ENCODE measurements around the gene IFITM5.

DNA sequence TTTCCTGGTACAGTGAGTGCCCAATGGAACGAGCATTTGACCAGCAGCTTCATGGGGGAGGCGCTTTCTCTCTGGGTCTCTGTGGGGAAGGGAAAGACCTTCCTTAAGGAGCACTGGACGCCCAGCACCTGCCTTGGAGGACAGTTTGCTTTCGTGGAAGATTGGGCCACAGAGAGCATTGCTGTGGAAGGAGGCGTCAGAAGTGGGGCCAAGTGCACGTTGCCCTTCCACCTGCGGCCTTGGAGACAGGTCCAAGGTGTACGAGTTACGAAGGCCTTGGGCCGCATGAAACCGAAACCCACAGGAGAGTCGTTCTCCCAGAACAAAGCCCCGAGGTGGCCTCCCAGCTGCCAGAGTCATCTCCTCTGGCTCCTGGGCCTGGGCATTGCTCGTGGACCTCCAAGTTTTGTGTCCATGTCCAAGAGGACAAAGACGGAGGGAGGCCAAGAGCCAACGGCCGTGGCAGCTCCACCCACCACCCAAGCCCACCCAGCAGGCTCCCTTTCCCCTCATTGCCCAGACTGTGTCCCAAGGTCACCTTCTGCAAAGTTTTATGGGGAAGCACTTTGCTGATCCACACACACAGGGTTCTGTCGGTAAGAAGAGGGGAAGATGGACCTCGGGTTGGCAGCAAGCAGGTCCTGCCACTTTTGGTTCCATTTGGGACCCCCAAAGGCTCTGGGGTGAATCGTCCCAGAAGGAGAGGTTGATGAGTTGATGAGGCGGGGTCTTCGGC lies 27.0 kb downstream of the IFITM5 start:
- TF ChIP-seq, protein P1, sequence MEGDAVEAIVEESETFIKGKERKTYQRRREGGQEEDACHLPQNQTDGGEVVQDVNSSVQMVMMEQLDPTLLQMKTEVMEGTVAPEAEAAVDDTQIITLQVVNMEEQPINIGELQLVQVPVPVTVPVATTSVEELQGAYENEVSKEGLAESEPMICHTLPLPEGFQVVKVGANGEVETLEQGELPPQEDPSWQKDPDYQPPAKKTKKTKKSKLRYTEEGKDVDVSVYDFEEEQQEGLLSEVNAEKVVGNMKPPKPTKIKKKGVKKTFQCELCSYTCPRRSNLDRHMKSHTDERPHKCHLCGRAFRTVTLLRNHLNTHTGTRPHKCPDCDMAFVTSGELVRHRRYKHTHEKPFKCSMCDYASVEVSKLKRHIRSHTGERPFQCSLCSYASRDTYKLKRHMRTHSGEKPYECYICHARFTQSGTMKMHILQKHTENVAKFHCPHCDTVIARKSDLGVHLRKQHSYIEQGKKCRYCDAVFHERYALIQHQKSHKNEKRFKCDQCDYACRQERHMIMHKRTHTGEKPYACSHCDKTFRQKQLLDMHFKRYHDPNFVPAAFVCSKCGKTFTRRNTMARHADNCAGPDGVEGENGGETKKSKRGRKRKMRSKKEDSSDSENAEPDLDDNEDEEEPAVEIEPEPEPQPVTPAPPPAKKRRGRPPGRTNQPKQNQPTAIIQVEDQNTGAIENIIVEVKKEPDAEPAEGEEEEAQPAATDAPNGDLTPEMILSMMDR (IDR thresholded peaks at IDR 0.05), result no peak
- no peak for TF ChIP-seq POLR2A (IDR thresholded peaks at IDR 0.05)
